GM18502 (cell line): Measurements from ENCODE around the gene VIT.

Experiments used
- ATAC-seq: cut with Tn5 transposase; IDR thresholded peaks from one replicate; pipeline ENCODE4 v1.9.1; 2021; ENCODE audit warnings: mild to moderate bottlenecking; ENCODE audit not compliant: unreplicated experiment, poor library complexity

Gene VIT

GRCh38 chr2:36849265-36849664 is 152.8 kb downstream of the VIT start:
- no peak for ATAC-seq

- ATAC-seq = no peak
Measured at GRCh38 chr2:36854241-36854640, 157.7 kb downstream of the VIT start.

DNA sequence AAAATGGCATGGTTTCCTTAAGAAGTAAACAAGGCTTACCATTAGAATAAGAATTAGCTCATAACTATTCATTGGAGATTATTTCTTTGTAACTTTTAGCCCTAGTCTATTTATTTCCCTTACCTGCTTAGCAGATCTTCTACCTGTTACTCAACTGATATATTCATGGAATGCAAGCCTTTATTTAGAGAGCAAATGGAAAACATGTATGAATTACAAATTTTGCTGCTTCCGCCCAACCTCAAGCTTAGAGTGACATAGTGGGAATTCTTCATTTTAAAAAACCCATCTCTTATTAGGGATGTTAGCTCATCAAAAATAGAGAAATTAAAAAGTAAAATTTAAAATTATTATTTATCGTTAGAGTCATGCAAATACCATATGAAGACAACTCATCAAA is 158.9 kb downstream of the VIT start:
- no peak for ATAC-seq

DNA sequence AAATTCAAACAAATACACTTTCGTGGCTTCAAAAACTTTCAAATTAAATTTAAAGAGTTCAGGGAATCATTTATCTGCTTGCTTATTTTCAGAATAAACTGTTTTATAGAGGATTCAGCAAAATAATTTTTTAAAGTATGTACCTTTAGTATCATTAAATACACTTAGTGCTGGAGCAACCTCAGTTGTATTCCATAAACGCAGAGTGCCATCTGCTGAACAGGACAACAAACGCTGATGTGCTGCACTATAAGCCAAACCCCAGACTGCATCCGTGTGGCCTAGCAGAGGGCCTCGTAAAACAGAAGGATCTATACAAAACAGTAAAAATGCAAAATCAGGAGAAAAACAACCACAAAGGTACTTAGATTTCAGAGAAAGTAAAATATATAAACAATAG is 161.2 kb downstream of the VIT start:
- no peak for ATAC-seq

DNA sequence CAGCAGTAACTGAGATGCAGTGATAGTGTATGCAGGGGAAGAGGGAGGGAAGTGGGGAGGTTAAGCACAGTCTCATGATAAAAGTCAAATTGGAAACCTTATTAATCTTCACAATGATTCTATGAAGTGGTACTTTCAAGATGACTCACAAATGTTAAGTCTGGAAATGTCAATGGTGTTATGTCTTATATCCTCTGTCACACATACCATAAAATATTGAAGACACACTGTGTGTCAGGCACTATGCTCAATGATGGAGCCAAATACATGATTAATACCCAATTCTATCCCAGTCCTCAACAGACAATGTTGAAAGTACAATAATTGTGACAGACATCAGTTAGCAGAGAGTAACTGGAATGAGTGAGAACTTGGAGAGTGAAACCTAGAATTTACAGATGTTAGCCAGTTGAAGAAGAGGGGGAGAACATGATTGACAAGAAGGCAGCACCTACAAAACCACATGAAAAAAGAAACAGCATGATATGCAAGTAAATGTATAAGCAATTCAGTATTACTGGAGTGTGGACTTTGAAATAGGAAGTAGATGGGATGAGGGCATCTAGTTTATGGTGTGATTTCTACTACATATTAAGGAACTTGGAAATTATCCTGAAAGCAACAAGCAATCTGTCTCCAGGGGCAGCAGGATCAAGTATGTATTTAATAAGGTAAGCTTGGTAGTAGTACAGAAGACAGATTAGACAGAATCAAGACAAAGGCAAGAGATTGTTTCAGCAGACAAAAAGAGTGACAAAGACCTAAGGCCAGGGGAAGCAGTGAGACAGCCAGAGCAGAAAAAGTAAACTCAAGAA is 162.3 kb downstream of the VIT start:
- peak; percentile 69 for ATAC-seq

DNA sequence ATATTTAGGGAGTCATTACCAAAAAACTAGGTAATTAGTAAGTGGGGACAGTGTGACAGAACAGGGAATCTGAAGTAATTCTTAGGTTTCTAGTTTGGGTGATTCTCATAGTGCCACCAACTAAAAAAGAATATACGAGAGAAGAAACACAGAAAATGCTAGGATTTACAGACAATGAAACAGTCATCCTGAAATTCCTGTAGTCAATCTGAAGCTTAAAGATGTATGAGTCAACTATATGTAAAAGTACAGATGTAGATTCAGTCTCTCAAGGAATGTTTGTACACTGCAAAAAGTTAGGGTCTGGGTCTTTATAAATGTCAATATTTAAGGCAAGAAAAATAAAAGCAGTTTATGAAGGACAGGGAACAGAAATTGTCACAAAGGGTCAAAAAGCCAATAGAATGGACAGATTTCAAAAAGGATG is 162.9 kb downstream of the VIT start:
- peak; percentile 20 for ATAC-seq

- no peak for ATAC-seq
Measured at GRCh38 chr2:36861896-36862295, 165.4 kb downstream of the VIT start.
